ENCODE data around the gene SLC9A9.

Gene SLC9A9

DNA sequence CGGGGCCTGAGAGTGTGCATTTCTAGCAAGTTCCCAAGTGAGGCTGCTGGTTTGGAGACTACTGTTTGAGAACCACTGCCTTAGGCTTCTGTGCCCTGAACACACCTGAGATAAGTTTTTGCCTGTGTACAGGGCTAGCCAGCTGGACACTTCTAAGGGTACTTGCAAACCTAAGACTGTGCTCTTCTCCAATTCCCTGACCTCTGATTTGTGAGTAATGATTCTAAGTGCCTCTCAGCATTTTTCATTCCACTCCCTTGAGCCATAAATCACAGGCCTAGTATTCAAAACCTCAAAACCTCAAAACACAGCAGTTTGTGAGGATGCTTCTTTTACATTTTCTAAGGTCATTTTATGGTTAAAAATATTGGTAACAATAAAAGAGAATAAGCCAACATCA lies 580.3 kb downstream of the SLC9A9 start:
- no peaks in the 10 kb centered on the region for H3K9me3 ChIP-seq (ENCODE audit: insufficient read depth, low read length, severe bottlenecking)
- TF ChIP-seq, protein P1, sequence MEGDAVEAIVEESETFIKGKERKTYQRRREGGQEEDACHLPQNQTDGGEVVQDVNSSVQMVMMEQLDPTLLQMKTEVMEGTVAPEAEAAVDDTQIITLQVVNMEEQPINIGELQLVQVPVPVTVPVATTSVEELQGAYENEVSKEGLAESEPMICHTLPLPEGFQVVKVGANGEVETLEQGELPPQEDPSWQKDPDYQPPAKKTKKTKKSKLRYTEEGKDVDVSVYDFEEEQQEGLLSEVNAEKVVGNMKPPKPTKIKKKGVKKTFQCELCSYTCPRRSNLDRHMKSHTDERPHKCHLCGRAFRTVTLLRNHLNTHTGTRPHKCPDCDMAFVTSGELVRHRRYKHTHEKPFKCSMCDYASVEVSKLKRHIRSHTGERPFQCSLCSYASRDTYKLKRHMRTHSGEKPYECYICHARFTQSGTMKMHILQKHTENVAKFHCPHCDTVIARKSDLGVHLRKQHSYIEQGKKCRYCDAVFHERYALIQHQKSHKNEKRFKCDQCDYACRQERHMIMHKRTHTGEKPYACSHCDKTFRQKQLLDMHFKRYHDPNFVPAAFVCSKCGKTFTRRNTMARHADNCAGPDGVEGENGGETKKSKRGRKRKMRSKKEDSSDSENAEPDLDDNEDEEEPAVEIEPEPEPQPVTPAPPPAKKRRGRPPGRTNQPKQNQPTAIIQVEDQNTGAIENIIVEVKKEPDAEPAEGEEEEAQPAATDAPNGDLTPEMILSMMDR (IDR thresholded peaks at IDR 0.05; ENCODE audit: borderline replicate concordance, extremely low read depth, low read length, poor library complexity, severe bottlenecking): no peak
- no peaks in the 10 kb centered on the region for H3K36me3 ChIP-seq (ENCODE audit: insufficient read depth, low read length)
- no peak overlapping the region for H3K27ac ChIP-seq (ENCODE audit: low read length)
- ATAC-seq (ENCODE audit: insufficient read depth, low read depth): no peak
- no peaks in the 10 kb centered on the region for H4K20me1 ChIP-seq (ENCODE audit: insufficient read depth, low read length)
- H2AFZ ChIP-seq (ENCODE audit: low read depth, low read length): no peak overlapping the region
- no peaks in the 10 kb centered on the region for H3K79me2 ChIP-seq (ENCODE audit: insufficient read depth, low read length)
- DNase-seq: no peak
- H3K4me1 ChIP-seq (ENCODE audit: insufficient read depth, low read length): peaks cover 28% of the 10 kb centered on the region
- no peak overlapping the region for H3K4me3 ChIP-seq (ENCODE audit: low read depth in 1 of 2, low read length in 2 of 2)
- H3K9ac ChIP-seq (ENCODE audit: low read depth, low read length): no peak overlapping the region
- no peak overlapping the region for H3K4me2 ChIP-seq (ENCODE audit: insufficient read depth, low read length)
- H3K27me3 ChIP-seq (ENCODE audit: insufficient read depth, low read length, poor library complexity): no peaks in the 10 kb centered on the region

DNA sequence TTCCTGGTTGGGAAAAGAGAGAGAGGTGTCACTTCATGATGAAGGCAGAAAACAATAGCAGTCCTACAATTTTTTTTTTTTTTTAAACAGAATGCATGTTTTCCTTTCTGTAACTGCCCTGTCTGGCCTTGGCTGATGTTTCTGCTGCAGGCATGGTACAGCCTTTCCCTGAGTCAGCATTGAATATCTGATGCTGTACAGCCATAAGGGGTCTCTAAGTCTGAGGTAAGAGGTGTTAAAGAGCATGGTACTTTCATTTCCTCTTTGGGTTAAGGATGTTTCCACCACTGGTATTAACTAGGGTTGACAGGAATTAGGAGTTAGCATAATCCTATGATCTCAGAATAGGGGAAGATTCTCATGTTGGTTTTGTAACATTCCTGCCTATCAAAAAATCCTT lies 581.3 kb downstream of the SLC9A9 start:
- Histone ChIP-seq H3K27ac (ENCODE audit: low read length) (no peak overlapping the region; the same call in 1 of the 2 replicates), H4K20me1 (ENCODE audit: insufficient read depth, low read length) (no peaks in the 10 kb centered on the region), H3K79me2 (ENCODE audit: insufficient read depth, low read length) (no peaks in the 10 kb centered on the region), H3K4me3 (ENCODE audit: low read depth in 1 of 2, low read length in 2 of 2) (no peak overlapping the region), H3K36me3 (ENCODE audit: insufficient read depth, low read length) (no peaks in the 10 kb centered on the region), H3K9me3 (ENCODE audit: insufficient read depth, low read length, severe bottlenecking) (no peaks in the 10 kb centered on the region), H3K27me3 (ENCODE audit: insufficient read depth, low read length, poor library complexity) (no peaks in the 10 kb centered on the region), H3K4me2 (ENCODE audit: insufficient read depth, low read length) (no peak overlapping the region), H3K9ac (ENCODE audit: low read depth, low read length) (no peak overlapping the region), H2AFZ (ENCODE audit: low read depth, low read length) (no peak overlapping the region), H3K4me1 (ENCODE audit: insufficient read depth, low read length) (peaks cover 28% of the 10 kb centered on the region)
- TF ChIP-seq EZH2 (IDR thresholded peaks at IDR 0.05; ENCODE audit: borderline replicate concordance, low read depth, low read length, severe bottlenecking): no peak
- TF ChIP-seq, protein P1 (IDR thresholded peaks at IDR 0.05; ENCODE audit: borderline replicate concordance, extremely low read depth, low read length, poor library complexity, severe bottlenecking): peak; percentile 2
- DNase-seq (peak; percentile 28), ATAC-seq (ENCODE audit: insufficient read depth, low read depth) (peak; percentile 84)

DNA sequence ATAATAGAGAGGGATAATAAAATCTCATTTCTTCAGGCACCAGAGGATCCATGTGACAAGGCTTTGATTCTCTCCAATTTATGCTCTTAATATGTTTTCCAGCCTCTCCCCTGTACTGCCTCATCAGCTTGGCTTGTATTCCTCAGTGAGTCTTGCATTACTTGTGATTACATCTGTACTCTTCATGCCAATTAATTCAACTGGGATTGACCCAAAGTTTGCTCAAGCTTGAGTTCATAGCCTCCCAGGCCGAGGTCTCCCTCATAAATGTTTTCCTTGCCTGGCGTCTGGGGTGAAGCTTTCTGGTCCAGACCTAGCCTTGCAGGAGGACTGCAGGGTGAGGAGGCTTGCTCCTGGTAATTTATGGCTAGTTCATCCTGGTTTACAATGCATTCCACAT lies 581.8 kb downstream of the SLC9A9 start:
- Histone ChIP-seq H3K27ac (ENCODE audit: low read length) (no peak overlapping the region), H3K4me3 (ENCODE audit: low read depth in 1 of 2, low read length in 2 of 2) (no peak overlapping the region), H3K4me2 (ENCODE audit: insufficient read depth, low read length) (no peak overlapping the region), H2AFZ (ENCODE audit: low read depth, low read length) (no peak overlapping the region), H3K27me3 (ENCODE audit: insufficient read depth, low read length, poor library complexity) (no peaks in the 10 kb centered on the region), H3K4me1 (ENCODE audit: insufficient read depth, low read length) (peaks cover 28% of the 10 kb centered on the region), H3K36me3 (ENCODE audit: insufficient read depth, low read length) (no peaks in the 10 kb centered on the region), H3K9me3 (ENCODE audit: insufficient read depth, low read length, severe bottlenecking) (no peaks in the 10 kb centered on the region), H3K9ac (ENCODE audit: low read depth, low read length) (no peak overlapping the region), H3K79me2 (ENCODE audit: insufficient read depth, low read length) (no peaks in the 10 kb centered on the region), H4K20me1 (ENCODE audit: insufficient read depth, low read length) (no peaks in the 10 kb centered on the region)
- DNase-seq (no peak), ATAC-seq (ENCODE audit: insufficient read depth, low read depth) (no peak)
- TF ChIP-seq EZH2 (IDR thresholded peaks at IDR 0.05; ENCODE audit: borderline replicate concordance, low read depth, low read length, severe bottlenecking): no peak
- TF ChIP-seq, protein P1 (IDR thresholded peaks at IDR 0.05; ENCODE audit: borderline replicate concordance, extremely low read depth, low read length, poor library complexity, severe bottlenecking): no peak

DNA sequence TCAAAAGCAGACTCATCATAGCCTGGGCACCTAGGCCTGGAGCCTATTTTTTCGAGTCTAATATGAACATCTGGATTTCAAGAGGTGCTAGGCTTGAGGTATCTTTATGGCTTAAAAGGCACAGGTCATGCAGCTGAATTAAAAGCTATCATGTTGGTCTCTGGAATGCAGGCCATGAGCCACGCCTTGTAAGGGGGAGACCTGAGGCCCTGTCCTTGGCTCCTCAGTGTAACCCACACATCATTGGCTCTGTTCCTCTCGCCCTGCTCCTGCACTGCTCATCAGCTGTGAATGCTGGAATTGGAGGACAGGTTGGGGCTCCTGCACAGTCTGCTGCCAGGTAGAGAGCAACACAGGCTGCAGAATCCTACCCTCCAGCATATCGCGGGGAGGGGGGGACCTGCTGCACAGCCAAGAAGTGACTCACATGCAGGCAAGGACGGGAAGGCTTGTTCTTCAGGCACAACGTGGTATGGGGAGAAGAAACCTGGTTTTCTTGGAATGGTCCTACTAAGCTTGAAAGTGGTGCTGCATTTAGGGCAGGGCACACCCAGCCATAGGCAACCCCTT lies 582.7 kb downstream of the SLC9A9 start:
- Histone ChIP-seq H3K9me3 (ENCODE audit: insufficient read depth, low read length, severe bottlenecking) (no peaks in the 10 kb centered on the region), H3K79me2 (ENCODE audit: insufficient read depth, low read length) (no peaks in the 10 kb centered on the region), H3K4me2 (ENCODE audit: insufficient read depth, low read length) (no peak overlapping the region), H3K27me3 (ENCODE audit: insufficient read depth, low read length, poor library complexity) (no peaks in the 10 kb centered on the region), H3K36me3 (ENCODE audit: insufficient read depth, low read length) (no peaks in the 10 kb centered on the region), H3K27ac (ENCODE audit: low read length) (no peak overlapping the region), H2AFZ (ENCODE audit: low read depth, low read length) (no peak overlapping the region), H3K4me1 (ENCODE audit: insufficient read depth, low read length) (peaks cover 28% of the 10 kb centered on the region), H4K20me1 (ENCODE audit: insufficient read depth, low read length) (no peaks in the 10 kb centered on the region), H3K4me3 (ENCODE audit: low read depth in 1 of 2, low read length in 2 of 2) (no peak overlapping the region), H3K9ac (ENCODE audit: low read depth, low read length) (no peak overlapping the region)
- ATAC-seq (ENCODE audit: insufficient read depth, low read depth) (no peak), DNase-seq (no peak)
- no peak for TF ChIP-seq EZH2 (IDR thresholded peaks at IDR 0.05; ENCODE audit: borderline replicate concordance, low read depth, low read length, severe bottlenecking)
- TF ChIP-seq, protein P1 (IDR thresholded peaks at IDR 0.05; ENCODE audit: borderline replicate concordance, extremely low read depth, low read length, poor library complexity, severe bottlenecking): no peak

Measured in DND-41 (cell line).